Measurements from ENCODE around the gene GPHN.

GRCh38 chr14:66472251-66472650 lies 35.7 kb upstream of the GPHN start:
- TF ChIP-seq POLR2A (IDR thresholded peaks at IDR 0.05; ENCODE audit: low read depth, low read length) (no peak), POLR2AphosphoS5 (IDR thresholded peaks at IDR 0.05; ENCODE audit: low read depth, low read length) (no peak), TAF1 (IDR thresholded peaks at IDR 0.05; ENCODE audit: low read depth, low read length) (no peak)
